ENCODE data around the gene PCDHA6. TPM values are rescaled to one million over a fixed set of nuclear protein-coding genes. Genes with fewer than 3 reads are reported as not detected.
"Not testable (repeated sequence)": the region's sequence is repeated elsewhere in the genome, so short reads cannot be mapped to it uniquely, and the experiment has no call there.

Gene PCDHA6
- total RNA-seq, 2 experiments from 2014 or later, result not detected

- POLR2A ChIA-PET, result no interaction called here
- DNase-seq, result no peak
- no peak overlapping the region for H3K4me3 Mint-ChIP-seq
- H3K9me3 Mint-ChIP-seq, result peaks cover 6% of the 10 kb centered on the region
- no peaks in the 10 kb centered on the region for H3K36me3 Mint-ChIP-seq
- H3K4me1 Mint-ChIP-seq, result no peaks in the 10 kb centered on the region
- ATAC-seq (ENCODE audit: low read depth), result no peak
- H3K27me3 Mint-ChIP-seq, result no peaks in the 10 kb centered on the region
- no peak overlapping the region for H3K27ac Mint-ChIP-seq
Measured at GRCh38 chr5:140862441-140863295, 34.9 kb downstream of the PCDHA6 start.

- H3K27ac Mint-ChIP-seq, result peak within 1 kb of the TSS; percentile 30
- peaks cover 2% of the 10 kb centered on the region for H3K27me3 Mint-ChIP-seq
- H3K4me1 Mint-ChIP-seq, result no peaks in the 10 kb centered on the region
- ATAC-seq (ENCODE audit: low read depth), result no peak
- no peak within 1 kb of the TSS for H3K4me3 Mint-ChIP-seq
- no peaks in the 10 kb centered on the region for H3K36me3 Mint-ChIP-seq
- no peak for DNase-seq
- POLR2A ChIA-PET, result no interaction called here
- H3K9me3 Mint-ChIP-seq, result peaks cover 9% of the 10 kb centered on the region
Measured at GRCh38 chr5:140868721-140869554, 41.2 kb downstream of the PCDHA6 start, which contains the start of gene PCDHA11. PCDHA11 (plus strand) TSS chr5:140868957; CDS start chr5:140869104, 147 bp downstream.

DNA sequence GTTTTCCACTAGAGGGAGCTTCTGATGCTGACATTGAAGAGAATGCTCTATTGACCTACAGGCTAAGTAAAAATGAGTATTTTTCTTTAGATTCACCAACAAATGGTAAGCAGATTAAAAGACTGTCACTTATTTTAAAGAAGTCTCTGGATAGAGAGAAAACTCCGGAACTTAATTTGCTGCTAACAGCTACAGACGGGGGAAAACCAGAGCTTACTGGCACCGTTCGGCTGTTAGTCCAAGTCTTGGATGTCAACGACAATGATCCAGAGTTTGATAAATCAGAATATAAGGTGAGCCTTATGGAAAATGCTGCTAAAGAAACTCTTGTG, 41.8 kb downstream of the PCDHA6 start:
- Mint-ChIP-seq H3K27me3 (peaks cover 6% of the 10 kb centered on the region), H3K4me1 (no peaks in the 10 kb centered on the region), H3K27ac (peak overlapping the region; percentile 30), H3K9me3 (peaks cover 14% of the 10 kb centered on the region), H3K4me3 (no peak overlapping the region), H3K36me3 (no peaks in the 10 kb centered on the region)
- ATAC-seq (ENCODE audit: low read depth) (no peak), DNase-seq (no peak)
- POLR2A ChIA-PET, result no interaction called here

GRCh38 chr5:140870221-140871201, 42.8 kb downstream of the PCDHA6 start:
- Mint-ChIP-seq H3K4me3 (no peak overlapping the region), H3K36me3 (no peaks in the 10 kb centered on the region), H3K4me1 (no peaks in the 10 kb centered on the region), H3K9me3 (peaks cover 14% of the 10 kb centered on the region), H3K27me3 (peaks cover 6% of the 10 kb centered on the region), H3K27ac (no peak overlapping the region)
- DNase-seq (no peak), ATAC-seq (ENCODE audit: low read depth) (no peak)
- POLR2A ChIA-PET, result no interaction called here

DNA sequence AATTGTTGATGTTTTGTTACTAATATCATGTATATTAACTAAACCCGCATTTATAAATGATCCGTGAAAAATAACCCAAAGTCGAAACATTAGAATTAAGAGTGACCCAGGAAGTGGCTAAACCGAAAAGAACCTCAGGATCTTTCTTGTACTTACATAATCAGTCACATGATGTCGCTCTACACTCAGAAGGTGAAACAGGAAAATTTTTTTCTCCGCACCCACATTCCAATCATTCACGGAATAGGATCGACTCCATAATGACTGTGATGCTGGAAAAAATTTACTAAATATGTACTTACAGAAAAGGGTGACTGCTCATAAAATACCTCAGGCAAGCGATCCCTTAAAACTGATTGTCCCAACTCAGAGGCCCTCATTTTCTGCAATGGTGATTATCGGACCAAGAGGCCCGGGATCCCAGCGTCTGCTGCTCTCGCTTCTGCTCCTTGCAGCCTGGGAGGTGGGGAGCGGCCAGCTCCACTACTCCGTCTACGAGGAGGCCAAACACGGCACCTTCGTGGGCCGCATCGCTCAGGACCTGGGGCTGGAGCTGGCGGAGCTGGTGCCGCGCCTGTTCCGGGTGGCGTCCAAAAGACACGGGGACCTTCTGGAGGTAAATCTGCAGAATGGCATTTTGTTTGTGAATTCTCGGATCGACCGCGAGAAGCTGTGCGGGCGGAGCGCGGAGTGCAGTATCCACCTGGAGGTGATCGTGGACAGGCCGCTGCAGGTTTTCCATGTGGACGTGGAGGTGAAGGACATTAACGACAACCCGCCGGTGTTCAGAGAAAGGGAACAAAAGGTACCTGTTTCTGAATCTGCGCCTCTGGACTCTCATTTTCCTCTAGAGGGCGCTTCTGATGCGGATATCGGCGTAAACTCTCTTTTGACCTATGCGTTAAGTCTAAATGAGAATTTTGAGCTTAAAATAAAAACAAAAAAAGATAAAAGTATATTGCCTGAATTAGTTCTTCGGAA, 47.6 kb downstream of the PCDHA6 start, which contains the start of gene PCDHA12:
PCDHA12 (plus strand) TSS at position 224 of the 981 bp plus-strand sequence; CDS start at position 389, 165 bp downstream.
- Mint-ChIP-seq H3K27ac (peak within 1 kb of the TSS; percentile 54), H3K36me3 (no peaks in the 10 kb centered on the region), H3K27me3 (peaks cover 8% of the 10 kb centered on the region), H3K4me3 (no peak within 1 kb of the TSS), H3K4me1 (no peaks in the 10 kb centered on the region), H3K9me3 (peaks cover 15% of the 10 kb centered on the region)
- POLR2A ChIA-PET, result no interaction called here
- no peak for ATAC-seq (ENCODE audit: low read depth)
- DNase-seq, result no peak

- ATAC-seq (ENCODE audit: low read depth); POLR2A ChIA-PET; H3K4me3 Mint-ChIP-seq; H3K27ac Mint-ChIP-seq; H3K27me3 Mint-ChIP-seq; DNase-seq; H3K36me3 Mint-ChIP-seq; H3K4me1 Mint-ChIP-seq: not testable (repeated sequence)
- peaks cover 22% of the 10 kb centered on the region for H3K9me3 Mint-ChIP-seq
Measured at GRCh38 chr5:140876541-140877261, 48.9 kb downstream of the PCDHA6 start.

DNA sequence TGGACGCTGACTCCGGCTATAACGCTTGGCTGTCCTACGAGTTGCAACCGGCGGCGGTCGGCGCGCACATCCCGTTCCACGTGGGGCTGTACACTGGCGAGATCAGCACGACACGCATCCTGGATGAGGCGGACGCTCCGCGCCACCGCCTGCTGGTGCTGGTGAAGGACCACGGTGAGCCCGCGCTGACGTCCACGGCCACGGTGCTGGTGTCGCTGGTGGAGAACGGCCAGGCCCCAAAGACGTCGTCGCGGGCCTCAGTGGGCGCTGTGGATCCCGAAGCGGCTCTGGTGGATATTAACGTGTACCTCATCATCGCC, 49.5 kb downstream of the PCDHA6 start:
- H3K36me3 Mint-ChIP-seq, result no peaks in the 10 kb centered on the region
- H3K27ac Mint-ChIP-seq, result no peak overlapping the region
- H3K4me3 Mint-ChIP-seq, result no peak overlapping the region
- POLR2A ChIA-PET, result no interaction called here
- ATAC-seq (ENCODE audit: low read depth) (no peak), DNase-seq (no peak)
- peaks cover 21% of the 10 kb centered on the region for H3K9me3 Mint-ChIP-seq
- no peaks in the 10 kb centered on the region for H3K4me1 Mint-ChIP-seq
- H3K27me3 Mint-ChIP-seq, result peaks cover 8% of the 10 kb centered on the region

Other genes with a start within 250 kb of the PCDHA6 start
- gene CD14, start 194.8 kb upstream of the PCDHA6 start, total RNA-seq, result 1 to 10 TPM; 3.5 to 4.1 TPM
- gene TMCO6, start 188.5 kb upstream of the PCDHA6 start, total RNA-seq, result 10 to 100 TPM; 39.2 to 43.7 TPM
- gene NDUFA2, start 180.3 kb upstream of the PCDHA6 start, total RNA-seq, result 10 to 100 TPM; 65.9 to 66.6 TPM
- 100 to 1,000 TPM; 135 to 140 TPM for gene IK, start 180.1 kb upstream of the PCDHA6 start, total RNA-seq
- 10 to 100 TPM; 41.8 to 45.4 TPM for gene WDR55, start 163.1 kb upstream of the PCDHA6 start, total RNA-seq
- gene DND1, start 154.4 kb upstream of the PCDHA6 start, total RNA-seq, result 1 to 10 TPM; 3.1 to 3.4 TPM
- 10 to 100 TPM; 77.3 to 81.5 TPM for gene HARS1, start 136.6 kb upstream of the PCDHA6 start, total RNA-seq
- 10 to 100 TPM; 38.7 to 41.7 TPM for gene HARS2, start 136.5 kb upstream of the PCDHA6 start, total RNA-seq
- 10 to 100 TPM; 54.7 to 57.8 TPM for gene ZMAT2, start 127.5 kb upstream of the PCDHA6 start, total RNA-seq
- not detected for gene PCDHA1, start 41.8 kb upstream of the PCDHA6 start, total RNA-seq
- not detected for gene PCDHA2, start 33.1 kb upstream of the PCDHA6 start, total RNA-seq
- not detected for gene PCDHA3, start 26.9 kb upstream of the PCDHA6 start, total RNA-seq
- not detected for gene PCDHA4, start 20.9 kb upstream of the PCDHA6 start, total RNA-seq
- gene PCDHA5, start 6.3 kb upstream of the PCDHA6 start, total RNA-seq, result not detected
- gene PCDHA7, start 6.3 kb downstream of the PCDHA6 start, total RNA-seq, result not detected
- not detected for gene PCDHA8, start 13.2 kb downstream of the PCDHA6 start, total RNA-seq
- not detected for gene PCDHA9, start 20.4 kb downstream of the PCDHA6 start, total RNA-seq
- gene PCDHA10, start 27.9 kb downstream of the PCDHA6 start, total RNA-seq, result not detected
- gene PCDHA11, start 41.0 kb downstream of the PCDHA6 start, total RNA-seq, result not detected
- not detected for gene PCDHA12, start 47.3 kb downstream of the PCDHA6 start, total RNA-seq
- not detected for gene PCDHA13, start 54.2 kb downstream of the PCDHA6 start, total RNA-seq
- gene PCDHAC1, start 98.3 kb downstream of the PCDHA6 start, total RNA-seq, result not detected
- not detected for gene PCDHAC2, start 138.5 kb downstream of the PCDHA6 start, total RNA-seq
- gene PCDHB1, start 223.4 kb downstream of the PCDHA6 start, total RNA-seq, result not detected

Data from activated naive CD8-positive, alpha-beta T cell treated with anti-CD3 and anti-CD28 coated beads, Interleukin-2, amount 10 ng/mL, durations not matched to agents 7 days and 5 days (primary cell).